Measurements from ENCODE around the gene ZNF484. TPM values are rescaled to one million over a fixed set of nuclear protein-coding genes. Genes with fewer than 3 reads are reported as not detected.
"Not testable (repeated sequence)": the region's sequence is repeated elsewhere in the genome, so short reads cannot be mapped to it uniquely, and the experiment has no call there.

The ZNF484 gene
- total RNA-seq, 1 donor from 2014 or later: 10.2 TPM

DNA sequence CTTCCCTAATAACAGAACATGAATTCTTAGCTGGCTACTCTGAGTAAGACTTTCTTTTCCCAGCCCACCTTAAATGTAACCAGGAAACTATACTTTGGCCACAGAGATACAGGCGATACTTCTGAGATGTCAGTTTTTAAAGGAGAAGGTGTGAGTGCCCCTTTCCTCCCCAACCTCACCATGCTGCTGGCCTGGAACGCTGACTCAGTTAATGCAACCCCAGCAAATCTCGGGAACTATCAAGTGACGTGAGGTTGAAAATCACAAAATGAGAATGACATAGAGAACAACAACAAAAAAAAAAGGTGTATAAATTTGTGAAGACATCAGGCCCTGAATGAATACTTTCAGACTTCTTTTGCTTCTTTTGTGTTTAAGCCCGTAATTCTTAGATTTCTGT is 13.7 kb downstream of the ZNF484 start:
- H3K36me3 ChIP-seq (ENCODE audit: control insufficient read depth, insufficient read depth, low read length): no peaks in the 10 kb centered on the region
- TF ChIP-seq, protein P1, sequence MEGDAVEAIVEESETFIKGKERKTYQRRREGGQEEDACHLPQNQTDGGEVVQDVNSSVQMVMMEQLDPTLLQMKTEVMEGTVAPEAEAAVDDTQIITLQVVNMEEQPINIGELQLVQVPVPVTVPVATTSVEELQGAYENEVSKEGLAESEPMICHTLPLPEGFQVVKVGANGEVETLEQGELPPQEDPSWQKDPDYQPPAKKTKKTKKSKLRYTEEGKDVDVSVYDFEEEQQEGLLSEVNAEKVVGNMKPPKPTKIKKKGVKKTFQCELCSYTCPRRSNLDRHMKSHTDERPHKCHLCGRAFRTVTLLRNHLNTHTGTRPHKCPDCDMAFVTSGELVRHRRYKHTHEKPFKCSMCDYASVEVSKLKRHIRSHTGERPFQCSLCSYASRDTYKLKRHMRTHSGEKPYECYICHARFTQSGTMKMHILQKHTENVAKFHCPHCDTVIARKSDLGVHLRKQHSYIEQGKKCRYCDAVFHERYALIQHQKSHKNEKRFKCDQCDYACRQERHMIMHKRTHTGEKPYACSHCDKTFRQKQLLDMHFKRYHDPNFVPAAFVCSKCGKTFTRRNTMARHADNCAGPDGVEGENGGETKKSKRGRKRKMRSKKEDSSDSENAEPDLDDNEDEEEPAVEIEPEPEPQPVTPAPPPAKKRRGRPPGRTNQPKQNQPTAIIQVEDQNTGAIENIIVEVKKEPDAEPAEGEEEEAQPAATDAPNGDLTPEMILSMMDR (IDR thresholded peaks at IDR 0.05; ENCODE audit: insufficient read depth, low read length, poor library complexity, severe bottlenecking): no peak
- H3K27me3 ChIP-seq (ENCODE audit: control insufficient read depth, insufficient read depth, low read length): no peaks in the 10 kb centered on the region

GRCh38 chr9:92860867-92861266 is 17.0 kb downstream of the ZNF484 start:
- H3K4me3 ChIP-seq (ENCODE audit: low read depth, low read length): no peak overlapping the region
- H3K36me3 ChIP-seq (ENCODE audit: control insufficient read depth, insufficient read depth, low read length): no peaks in the 10 kb centered on the region
- no peak for DNase-seq (ENCODE audit: low read depth)
- no peaks in the 10 kb centered on the region for H3K27me3 ChIP-seq (ENCODE audit: control insufficient read depth, insufficient read depth, low read length)
- TF ChIP-seq, protein P1 (IDR thresholded peaks at IDR 0.05; ENCODE audit: insufficient read depth, low read length, poor library complexity, severe bottlenecking): no peak

More for the DNA sequence above, 13.7 kb downstream of the ZNF484 start:
- H3K4me3 ChIP-seq (ENCODE audit: low read depth, low read length): no peak overlapping the region
- no peak for DNase-seq (ENCODE audit: low read depth)

GRCh38 chr9:92857236-92857635 is 20.6 kb downstream of the ZNF484 start:
- Histone ChIP-seq H3K36me3 (ENCODE audit: control insufficient read depth, insufficient read depth, low read length) (no peaks in the 10 kb centered on the region), H3K27me3 (ENCODE audit: control insufficient read depth, insufficient read depth, low read length) (no peaks in the 10 kb centered on the region), H3K4me3 (ENCODE audit: low read depth, low read length) (no peak overlapping the region)
- TF ChIP-seq, protein P1 (IDR thresholded peaks at IDR 0.05; ENCODE audit: insufficient read depth, low read length, poor library complexity, severe bottlenecking): no peak
- DNase-seq (ENCODE audit: low read depth): no peak

DNA sequence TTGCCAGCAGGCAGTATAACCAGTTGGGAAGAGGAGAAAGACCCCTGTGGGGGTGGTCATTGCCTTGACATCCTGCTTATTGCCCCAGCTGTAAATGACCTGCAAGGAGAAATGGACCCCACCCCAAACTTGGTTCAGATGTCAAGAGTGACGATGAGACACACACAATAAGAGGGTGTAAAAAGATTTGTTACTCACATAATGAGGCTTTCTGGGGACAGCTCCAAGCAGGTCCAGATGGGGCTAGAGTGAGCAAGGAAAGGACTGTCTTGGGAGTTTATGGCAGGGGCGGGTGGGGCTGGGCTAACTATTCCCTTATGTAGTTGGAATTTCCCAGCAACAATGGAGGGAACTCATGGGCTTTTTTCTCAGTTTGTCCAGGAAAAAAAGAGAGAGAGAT is 24.1 kb downstream of the ZNF484 start:
- Histone ChIP-seq H3K27me3 (ENCODE audit: control insufficient read depth, insufficient read depth, low read length) (no peaks in the 10 kb centered on the region), H3K4me3 (ENCODE audit: low read depth, low read length) (no peak overlapping the region), H3K36me3 (ENCODE audit: control insufficient read depth, insufficient read depth, low read length) (no peaks in the 10 kb centered on the region)
- DNase-seq (ENCODE audit: low read depth): no peak
- TF ChIP-seq, protein P1 (IDR thresholded peaks at IDR 0.05; ENCODE audit: insufficient read depth, low read length, poor library complexity, severe bottlenecking): no peak

GRCh38 chr9:92850898-92851297 is 26.9 kb downstream of the ZNF484 start:
- no peak overlapping the region for H3K4me3 ChIP-seq (ENCODE audit: low read depth, low read length)
- peaks cover 4% of the 10 kb centered on the region for H3K36me3 ChIP-seq (ENCODE audit: control insufficient read depth, insufficient read depth, low read length)
- TF ChIP-seq, protein P1 (IDR thresholded peaks at IDR 0.05; ENCODE audit: insufficient read depth, low read length, poor library complexity, severe bottlenecking): no peak
- no peak for DNase-seq (ENCODE audit: low read depth)
- H3K27me3 ChIP-seq (ENCODE audit: control insufficient read depth, insufficient read depth, low read length): no peaks in the 10 kb centered on the region

DNA sequence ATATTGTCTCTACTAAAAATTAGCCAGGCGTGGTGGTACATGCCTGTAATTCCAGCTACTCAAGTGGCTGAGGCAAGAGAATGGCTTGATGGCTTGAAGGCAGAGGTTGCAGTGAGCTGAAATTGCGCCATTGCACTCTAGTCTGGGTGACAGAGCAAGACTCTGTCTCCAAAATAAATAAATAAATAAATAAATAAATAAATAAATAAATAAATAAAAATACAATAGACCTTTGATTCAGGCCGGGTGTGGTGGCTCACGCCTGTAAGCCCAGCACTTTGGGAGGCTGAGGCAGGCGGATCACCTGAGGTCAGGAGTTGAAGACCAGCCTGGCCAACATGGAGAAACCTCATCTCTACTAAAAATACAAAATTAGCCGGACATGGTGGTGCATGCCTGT is 29.1 kb downstream of the ZNF484 start:
- H3K36me3 ChIP-seq (ENCODE audit: control insufficient read depth, insufficient read depth, low read length); H3K4me3 ChIP-seq (ENCODE audit: low read depth, low read length); DNase-seq (ENCODE audit: low read depth): not testable (repeated sequence)

More for the DNA sequence above, 29.1 kb downstream of the ZNF484 start:
- H3K27me3 ChIP-seq (ENCODE audit: control insufficient read depth, insufficient read depth, low read length): not testable (repeated sequence)
